ENCODE data around the gene MLPH.
A peak's percentile ranks its signal among the peaks of the same experiment; 100 is the strongest.

Gene MLPH

DNA sequence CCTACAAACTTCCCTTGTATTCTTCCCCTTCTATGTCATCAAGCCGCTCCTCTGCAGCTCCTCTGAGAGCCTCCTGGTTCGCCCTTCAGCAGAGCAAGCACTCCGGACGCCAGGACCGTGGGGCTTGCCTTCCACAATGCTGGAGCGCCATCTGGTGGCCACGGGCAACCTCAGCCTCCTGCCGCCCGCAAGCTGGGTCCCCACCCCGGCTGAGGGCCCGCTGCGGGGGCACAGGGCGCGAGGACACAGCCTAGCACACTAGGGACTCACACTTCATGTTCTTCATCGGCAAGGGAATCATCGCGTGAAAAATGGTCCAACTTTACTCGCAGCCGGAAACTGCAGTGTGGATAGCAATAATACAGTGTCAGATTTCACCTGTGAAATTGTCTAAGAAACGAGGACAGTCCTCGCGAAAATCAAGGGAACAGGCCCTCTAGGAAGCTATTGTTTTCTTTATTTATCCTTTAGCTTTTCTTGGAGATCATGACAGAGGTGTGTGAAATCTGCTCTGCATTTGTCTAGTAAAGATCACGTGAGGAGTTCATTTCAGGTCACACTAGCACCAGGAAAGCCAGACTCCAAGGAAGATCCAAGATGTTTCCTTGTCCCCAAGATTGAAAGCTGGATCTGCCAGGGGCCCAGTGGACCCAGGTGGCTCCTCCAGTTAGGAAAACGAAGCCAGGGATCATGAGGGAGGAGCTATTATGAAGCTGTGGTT, 85.1 kb downstream of the MLPH start:
- peak; percentile 67 for DNase-seq

DNA sequence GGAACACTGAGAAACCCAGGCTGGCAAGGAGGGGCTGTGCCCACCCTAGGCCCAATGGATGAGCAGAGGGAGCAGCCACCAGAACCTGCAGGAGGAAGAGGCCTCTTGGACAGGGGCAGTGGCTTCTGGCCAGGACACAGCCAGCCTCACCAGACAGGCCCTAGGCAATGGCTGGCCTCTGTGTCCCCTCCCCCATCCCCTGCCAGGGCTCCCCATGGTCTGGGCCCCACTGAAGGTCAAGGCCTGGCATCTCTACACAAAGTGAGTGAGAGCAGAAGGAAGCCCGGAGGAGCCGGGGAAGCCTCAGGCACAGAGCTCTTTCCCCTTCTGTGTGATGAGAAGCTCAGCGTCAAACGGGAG, 85.7 kb downstream of the MLPH start:
- DNase-seq: no peak

DNA sequence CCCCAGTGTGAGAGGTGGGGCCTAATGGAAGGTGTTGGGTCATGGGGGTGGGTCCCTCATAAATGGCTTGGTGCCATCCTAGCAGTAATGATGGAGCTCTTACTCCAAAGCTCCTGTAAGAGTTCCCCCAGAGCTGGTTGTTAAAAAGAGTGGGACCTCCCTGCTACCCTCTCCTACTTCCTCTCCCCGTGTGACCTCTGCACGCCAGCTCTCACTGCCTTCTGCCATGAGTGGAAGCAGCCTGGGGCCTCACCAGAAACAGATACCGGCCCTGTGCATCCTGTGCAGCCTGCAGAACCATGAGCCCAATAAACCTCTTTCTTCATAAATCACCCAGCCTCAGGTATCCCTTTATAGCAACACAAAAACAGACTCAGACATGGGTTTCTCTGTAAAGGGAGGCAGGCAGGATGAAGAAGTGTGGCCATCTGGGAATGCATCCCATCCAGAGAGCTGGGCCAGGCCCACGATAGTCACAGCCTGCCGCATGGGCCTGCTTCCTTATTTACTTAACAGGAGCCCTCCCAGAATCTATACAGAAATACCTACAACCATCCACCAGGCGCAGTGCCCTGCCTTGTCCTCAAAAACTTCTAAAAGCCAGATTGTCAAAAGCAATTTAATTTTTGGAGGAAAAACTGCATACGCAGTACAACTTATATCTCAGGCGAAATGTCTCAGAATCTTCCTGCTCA, 86.8 kb downstream of the MLPH start:
- no peak for DNase-seq

DNA sequence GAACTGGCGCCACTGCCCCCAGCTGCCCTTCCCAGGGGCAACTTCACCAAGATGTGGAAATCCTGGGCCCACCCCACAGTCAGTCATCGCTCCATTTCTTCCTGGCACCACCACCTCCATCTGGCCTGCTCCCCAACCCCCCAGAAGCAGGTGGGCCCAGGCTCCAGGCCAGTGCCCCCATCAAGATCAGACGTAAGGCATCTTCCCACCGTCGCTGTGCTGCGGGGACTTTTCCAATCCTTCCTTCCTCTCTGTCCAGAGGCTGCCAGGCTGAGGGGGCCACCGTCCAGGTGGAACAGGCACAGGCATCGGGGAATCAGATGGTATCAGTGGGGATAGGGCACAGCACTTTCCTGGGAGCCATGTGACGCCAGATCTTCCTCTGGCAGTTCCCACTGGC, 87.4 kb downstream of the MLPH start:
- no peak for DNase-seq

DNA sequence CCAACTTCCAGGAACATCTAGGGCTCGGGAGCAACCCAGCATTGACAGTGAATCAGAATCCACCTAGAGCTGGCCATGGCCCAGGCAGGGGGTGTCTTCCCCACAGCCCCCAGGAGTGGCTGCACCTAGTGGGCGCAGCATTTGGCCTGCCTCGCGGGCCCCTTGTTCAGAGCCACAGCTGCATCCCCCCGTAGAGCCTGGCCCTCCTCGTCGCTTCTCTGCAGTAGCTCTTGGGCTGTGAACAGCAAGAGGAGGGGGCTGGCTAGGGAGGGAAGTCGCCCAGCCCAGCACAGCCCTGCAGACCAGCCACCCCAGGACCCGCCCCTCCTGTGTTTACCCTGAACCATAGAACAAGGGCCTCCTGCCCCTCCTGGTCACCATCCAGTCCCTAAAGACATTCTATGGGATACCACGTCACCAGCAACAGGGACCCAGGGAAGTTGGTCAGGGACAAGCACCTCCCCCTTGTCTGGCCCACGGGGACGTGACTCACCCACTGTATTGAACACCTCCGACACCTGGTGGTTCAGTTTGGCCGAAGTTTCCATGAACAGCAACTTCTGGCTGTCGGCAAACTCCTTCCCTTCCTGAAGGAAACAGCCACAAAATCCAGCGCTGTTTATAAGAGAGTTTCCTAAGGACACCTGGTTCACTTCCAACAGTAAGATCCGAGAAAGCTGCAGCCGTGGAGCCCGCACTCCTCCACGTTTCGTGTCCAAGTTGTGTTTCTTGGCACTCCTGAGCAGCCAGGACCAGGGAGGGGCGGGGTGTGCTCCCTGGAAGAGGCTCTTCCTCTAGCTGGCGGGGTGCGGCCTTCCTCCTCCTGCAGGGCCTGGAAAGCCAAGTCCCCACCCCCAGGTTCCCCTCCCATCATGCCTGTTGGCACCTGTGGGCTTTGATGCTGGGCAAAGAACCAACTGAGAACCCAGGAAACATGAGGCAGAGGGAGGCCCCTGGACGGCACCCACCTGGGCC, 88.1 kb downstream of the MLPH start:
- no peak for DNase-seq

DNA sequence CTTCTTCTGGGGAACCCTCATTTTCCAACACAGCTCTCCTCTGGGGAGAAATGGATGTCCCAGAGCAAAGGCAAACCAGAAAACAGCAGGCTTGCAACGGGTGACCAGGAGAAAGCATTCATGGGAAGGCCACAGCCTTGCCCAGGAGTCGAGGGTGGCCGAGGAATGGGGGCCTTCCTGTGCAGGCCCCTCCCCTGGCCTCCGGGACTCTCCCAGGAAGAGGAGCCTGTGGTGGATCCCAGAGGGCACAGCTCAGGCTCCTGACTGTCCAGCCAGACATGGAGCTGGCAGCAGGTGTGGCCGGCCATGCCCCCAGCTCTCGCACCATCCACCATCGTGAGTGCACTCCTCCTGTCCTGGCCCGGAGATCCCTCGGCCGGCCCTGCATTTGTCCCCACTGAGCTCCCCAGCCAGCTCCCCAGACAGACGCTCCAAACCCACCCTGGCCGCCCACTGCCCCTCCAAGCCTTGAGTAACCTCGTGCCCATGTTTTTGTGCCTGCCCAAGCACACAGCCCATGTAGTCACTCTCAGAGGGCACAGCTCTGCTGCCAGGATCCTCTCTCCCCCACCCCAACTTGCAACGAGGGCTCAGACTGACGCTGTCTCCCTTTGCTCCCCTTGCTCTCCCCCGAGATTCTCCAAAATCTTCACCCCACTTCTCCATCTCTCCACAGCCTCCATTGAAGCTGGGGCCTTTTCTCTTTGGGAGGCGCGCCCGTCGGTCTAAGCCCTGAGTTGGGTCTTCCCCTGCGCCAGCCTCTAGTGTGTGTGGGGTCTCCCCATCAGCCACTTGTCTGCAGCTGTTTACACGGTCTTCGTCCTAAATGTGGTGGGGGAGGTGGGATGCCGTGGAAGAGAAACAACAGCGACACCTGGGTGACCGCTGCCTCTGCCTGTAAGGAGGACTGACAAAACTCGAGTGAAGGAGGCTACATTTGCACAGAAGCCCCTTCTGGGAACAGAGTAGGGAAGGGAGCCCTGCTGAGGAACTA, 89.1 kb downstream of the MLPH start:
- no peak for DNase-seq

DNA sequence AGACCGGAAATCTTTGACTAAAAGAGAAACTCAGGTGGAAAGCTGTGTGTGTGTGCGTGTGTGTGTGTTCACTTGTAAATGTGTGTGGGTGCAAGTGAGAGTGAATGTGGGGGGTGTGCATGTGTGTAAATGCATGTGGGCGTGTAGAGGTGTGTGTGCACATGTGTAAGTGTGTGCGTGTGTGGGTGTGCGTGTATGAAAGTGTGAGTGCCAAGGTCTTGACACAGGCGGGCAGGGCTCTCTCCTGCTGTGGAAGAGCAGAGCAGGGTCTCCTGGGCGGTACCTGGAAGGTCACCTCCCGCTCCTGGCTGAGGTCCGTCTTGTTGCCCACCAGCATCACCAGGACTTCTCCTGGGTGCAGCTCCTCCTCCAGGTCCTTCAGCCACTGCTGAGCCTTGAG, 89.9 kb downstream of the MLPH start:
- DNase-seq: no peak

DNA sequence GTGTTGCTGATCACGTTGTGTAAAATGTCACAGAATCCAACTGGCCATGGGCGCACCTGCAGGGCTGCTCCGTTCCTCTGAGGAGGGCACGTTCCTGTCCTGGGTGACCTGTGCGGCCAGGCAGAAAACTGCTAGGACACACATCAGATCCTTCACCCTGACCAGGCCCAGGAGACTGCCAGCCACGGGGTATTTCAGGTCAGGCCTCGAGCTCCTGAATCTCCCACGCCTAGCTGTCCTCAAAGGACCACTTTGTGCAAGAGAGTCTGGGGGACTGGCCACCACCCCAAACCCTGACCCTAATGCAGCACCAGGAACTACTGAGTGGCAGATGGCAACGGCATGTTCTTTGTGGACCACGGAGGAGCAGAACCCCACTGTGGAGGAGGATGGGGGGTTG, 90.4 kb downstream of the MLPH start:
- no peak for DNase-seq

DNA sequence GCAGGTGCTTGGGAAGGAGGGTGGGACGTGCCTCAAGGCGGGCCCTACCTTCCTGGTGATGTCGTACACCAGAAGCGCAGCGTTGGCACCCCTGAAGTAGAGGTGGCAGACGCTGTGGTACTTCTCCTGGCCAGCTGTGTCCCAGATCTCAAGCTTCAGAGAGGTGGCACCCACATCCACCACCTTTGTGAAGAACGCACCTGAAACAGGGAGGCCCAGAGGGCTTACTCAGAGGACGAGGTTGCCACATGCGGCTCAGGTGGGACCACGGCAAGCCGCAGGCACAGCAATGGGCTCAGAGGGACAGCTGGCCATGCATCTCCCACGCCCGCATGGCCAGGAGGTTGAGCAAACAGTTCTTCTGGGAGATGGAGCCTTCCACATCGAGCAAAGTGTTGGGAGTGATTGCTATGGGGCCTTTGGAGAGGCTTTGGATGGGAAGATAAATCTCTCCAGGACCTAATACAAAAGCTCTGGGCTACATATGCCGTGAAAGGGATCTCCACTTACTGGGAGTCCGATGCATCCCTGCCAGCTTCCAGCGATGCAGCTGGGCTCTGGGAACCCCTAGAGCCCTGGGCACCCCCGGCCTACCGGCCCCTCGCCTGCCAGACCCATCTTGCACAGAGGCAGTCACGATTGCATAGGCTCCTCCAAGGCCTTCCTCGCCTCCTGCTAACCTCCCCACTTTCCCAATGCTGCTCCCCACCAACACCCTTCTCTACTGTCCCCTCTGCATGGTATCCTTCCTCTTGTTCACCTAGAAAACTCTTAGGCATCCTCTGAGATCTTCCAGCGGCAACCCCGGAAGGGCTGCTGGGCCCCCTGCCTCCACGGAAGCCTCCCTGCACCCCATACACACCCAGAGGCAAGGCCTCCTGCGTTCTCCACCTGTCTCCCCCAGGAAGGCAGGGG, 91.2 kb downstream of the MLPH start:
- DNase-seq: no peak

DNA sequence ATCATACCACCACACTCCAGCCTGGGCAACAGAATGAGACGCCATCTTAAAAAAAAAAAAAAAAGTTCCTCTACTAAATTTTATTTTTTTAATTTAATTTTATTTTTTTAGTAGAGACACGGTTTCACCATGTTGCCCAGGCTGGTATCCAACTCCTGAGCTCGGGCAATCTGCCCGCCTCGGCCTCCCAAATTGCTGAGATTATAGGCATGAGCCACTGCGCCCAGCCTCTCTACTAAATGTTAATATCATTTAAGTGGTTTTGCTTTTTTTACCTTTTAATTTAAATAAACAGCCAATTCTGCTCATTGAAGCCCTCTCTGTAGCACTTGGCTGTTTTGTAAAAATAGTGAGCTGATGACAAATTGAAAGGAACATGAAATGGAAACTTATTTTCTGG, 94.3 kb downstream of the MLPH start:
- no peak for DNase-seq

DNA sequence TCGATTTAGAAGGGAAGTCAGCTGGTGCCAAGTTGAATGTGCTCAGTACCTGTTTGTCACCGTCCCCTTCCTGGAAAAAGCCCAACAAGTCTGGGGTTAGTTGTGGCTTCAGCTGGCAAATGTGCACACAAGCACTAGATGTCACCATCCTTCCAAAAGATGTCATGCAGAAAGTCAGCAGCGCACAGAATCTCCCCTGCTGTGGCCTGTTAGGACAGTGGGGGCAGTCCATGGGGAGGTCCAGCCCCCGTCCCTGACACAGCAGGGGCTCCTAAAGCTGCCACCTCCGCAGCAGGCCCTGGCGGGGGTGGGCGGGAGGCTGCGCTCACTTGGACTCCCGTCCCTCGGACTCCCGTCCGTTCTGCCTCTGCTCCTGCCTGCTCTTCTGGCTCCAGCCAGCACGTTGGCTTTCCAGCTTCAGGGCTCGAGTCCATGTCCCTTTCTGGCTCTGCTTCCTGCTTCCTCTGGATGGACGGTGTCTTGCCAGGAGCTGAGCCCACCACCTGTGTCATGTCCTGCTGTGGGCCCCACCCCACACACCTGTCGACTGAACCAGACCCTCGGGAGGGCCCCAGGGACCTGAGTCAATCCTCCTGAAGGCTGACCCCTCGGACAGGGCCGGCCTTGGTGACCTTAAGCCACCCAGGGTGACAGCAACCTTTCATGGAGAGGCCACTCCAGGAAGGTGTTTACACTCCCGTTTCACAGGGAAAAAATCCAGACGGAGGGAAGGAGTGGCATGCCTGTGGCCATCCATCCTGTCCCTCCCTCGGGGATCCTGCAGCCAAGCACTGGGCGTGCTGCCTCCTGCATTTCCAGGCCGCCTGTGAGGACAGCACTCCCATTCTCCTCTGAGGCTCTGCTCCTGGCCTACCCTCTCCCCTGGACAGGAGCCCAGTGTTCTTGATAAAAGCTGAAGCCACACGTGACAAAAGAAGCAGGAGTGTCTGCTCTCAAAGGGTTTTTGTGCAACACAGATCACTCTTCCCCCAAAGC, 95.0 kb downstream of the MLPH start:
- no peak for DNase-seq

DNA sequence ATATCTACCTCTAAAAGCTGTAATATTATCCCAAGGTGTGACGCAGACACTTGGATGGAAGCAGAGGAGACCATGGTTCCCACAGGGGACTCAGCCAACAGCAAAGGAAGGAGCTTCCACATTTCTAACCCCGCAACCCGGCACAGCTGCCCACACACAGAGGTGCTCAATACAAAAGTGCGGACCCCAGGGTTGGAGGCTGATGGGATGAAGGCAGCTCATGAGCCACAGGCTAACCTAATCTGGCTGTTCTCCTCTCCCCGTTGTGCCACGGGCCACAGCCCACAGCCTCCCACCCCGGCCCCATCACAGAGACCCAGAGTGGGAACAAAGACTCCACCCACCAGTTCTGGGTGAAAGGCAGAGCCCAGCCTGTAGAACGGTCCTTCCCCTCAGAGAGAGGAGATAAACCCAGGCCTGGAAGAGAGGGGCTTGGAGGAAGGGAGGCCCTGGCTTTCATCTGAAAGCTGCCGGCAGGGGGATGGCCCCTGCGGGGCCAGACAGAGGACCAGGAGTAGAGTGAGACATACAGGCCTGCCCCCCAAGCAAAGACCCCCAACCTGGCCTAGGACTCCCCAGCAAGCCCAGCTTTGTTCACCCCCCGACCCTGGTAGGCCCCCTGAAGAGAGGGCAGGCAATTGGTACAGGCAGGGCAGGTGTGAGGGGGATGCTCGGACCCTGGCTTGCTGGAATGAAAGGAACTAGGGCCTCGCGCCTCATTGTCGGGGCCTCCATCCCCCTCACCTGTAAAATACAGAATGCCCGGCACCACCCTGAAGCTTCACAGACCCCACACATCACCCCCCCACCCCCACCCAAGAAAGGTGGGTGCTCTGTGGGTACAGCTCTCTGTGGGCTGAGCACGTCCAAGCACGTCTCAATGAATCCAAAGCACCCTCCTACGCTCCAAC, 96.6 kb downstream of the MLPH start:
- no peak for DNase-seq

DNA sequence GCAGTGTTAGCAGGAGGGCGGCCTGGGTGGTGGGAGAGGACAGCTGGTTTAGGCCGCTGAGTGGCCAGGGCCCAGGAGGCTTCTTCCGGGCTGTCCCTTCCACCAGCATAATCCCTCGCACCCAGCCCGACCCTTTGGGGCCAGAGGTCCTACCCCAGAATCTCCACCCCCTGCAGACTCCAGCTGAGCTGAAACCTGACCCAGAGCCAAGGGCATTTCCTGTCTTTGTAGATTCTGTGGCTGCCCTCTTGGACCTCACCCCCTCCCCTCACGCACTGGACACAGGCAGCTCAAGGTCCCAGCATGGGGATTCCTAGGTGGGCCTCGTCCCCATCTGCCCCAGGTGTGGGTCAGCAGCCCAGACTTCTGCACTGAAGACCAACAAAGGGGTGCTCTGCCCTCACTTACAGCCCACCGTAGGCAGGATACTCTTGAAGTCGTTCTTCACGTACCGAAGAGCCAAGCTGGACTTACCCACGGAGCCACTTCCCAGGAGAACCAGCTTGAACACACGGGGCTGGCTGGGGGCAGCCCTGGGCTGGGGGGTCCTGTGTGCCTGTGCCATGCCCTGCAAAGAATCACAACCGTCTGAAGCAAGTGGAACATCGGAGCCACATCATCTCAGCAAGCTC, 98.7 kb downstream of the MLPH start:
- DNase-seq: no peak

DNA sequence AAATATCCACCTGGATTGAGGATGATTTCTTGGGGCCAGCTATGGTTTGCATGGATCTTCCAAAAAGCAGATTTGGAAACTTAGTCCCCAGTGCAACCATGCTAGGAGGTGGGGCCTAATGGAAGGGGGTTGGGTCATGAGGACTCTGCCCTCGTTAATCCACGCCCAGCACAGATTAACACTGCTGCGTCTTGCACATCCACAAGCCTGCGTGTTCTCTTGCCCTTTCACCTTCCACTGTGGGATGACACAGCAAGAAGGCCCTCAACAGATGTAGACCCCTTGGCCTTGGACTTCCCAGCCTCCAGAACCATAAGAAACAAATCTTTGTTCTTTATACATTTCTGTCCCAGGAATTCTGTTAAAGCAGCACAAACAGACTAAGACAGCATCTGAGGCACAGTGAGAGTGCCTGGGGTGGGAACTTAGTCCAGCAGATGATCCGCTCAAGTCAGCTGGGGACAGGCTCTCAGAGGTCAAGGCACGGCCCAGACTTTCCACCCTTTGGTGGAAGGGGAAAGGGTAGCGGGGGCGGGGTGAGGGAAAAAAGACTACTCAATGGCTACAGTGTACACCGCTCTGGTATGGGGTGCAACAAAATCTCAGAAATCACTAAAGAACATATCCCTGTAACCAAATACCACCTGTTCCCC, 101.1 kb downstream of the MLPH start:
- DNase-seq: no peak

DNA sequence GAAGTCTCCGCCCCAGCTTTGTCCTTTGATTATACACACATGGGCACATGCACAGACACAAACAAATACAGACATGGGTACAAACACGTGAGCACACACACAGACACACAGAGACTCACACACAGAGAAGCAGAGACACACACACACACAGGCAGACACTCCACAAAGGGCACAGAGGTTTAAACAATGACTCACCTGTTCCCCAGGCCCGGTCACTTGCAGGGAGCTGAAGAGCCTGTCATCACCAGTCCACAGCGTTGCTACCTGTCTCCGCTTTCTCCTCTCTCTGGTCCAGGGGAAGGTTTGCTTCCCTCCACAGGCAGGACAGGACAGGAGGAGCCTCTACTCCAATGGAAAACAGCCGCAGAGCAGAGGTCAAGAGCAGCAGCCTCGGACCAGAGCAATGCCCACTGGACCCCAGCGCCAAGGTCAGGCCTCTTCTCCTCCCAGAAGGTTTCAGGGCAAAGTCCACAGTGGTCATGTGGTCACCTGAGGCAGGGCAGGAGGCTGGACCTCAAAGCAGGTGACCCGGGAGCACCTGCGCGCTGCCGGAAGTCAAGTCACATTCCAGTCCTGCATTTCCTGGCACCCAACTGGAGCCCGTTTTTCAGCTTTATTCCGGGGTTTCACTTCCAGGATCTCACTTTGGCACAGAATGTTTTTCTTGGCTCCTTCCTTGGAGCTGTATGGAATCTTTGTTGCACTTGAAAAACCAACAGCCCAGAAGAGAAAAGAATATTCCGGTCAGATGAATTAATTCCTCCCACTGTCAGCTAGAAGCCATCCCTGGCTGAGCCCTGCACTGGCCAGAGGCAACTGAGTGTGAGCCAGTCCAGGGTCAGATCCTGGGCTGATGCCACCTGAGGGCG, 103.5 kb downstream of the MLPH start, which contains the start of gene RAB17:
RAB17 (minus strand) TSS at position 463 of the 869 bp plus-strand sequence. CDS start 4,580 bp downstream, outside the sequence.
- no peak for DNase-seq

DNA sequence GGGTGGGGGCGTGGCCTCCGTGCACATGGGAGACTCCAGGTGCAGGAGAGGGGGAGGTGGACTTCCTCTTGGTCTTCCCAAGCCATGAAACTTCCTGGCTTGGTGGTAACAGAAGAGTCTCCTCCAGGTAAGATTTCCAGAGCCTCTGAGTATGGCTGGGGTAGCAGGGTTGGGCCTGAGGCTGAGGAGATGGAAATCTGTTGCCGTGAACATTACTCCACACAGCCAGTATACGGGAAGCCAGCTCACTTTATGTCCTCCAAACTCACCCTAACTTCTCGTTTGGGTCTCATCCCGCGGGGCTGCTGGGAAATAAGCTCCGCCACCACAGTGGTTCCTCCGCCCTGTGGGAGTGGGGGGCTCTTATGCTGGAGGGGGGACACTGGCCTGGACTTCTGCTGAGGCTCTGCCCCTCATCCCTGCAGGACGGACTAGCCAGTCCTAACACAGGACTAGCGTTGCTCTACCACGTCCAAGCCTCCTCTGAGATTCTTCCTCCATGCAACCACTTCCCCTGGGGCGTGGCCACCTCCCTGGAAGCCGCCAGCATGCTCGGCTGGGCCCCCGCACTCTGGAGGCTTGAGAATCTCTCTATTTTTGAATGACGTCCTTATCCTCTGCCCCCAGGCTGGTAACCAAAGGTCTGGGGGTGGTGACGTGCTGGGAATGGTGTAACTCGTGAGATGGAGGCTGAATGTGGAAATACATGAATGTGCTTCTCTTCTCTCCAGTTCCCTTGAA, 104.3 kb downstream of the MLPH start:
- no peak for DNase-seq
